ENCODE data around the gene PXMP4.

The PXMP4 gene

DNA sequence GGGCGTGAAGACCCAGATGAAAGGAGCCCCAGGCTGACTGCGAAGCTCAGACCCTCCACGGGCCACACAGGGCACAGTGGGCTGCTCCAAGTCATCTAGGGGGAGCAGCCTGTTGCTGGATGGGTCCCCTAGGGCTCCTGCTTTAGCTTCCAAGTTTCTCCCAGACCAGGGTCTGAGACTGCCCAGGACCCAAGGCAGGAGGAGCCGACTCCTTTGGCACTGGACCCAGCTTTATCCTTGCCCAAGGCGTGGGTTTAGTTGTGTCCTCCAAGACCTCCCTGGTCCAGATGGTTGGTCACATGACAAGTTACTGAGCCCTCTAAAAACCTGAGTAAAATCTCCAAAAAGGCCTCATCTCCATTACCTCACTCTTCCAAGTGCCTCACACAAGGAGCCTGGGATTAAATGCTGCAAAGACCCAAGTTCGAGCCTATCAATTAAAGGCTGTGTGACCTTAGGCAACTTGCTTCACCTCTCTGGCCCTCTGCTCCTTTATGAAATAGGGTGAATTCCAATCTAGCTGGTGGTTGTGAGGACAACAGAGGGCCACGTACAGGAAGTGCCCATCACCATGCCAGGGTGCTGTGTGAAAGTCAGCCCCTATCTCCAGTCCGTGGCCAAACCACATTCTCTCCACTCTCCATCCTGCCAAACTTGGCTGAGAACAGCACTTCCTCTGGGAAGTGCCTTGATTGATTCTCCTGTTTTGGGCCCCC, 48.4 kb downstream of the PXMP4 start:
- Histone ChIP-seq H3K36me3 (ENCODE audit: control insufficient read depth, insufficient read depth, low read length, severe bottlenecking) (peaks cover 30% of the 10 kb centered on the region), H3K4me1 (ENCODE audit: control insufficient read depth, insufficient read depth, low read length) (peaks cover 57% of the 10 kb centered on the region), H3K9ac (ENCODE audit: low read length) (peak overlapping the region; percentile 93), H3K4me3 (ENCODE audit: low read length) (peak overlapping the region; percentile 89), H3K9me3 (ENCODE audit: control insufficient read depth, low read length) (no peaks in the 10 kb centered on the region), H3K27me3 (replicated peaks; ENCODE audit: control insufficient read depth, insufficient read depth, low read length) (no peaks in the 10 kb centered on the region)
- no peak for DNase-seq (ENCODE audit: low read depth)

DNA sequence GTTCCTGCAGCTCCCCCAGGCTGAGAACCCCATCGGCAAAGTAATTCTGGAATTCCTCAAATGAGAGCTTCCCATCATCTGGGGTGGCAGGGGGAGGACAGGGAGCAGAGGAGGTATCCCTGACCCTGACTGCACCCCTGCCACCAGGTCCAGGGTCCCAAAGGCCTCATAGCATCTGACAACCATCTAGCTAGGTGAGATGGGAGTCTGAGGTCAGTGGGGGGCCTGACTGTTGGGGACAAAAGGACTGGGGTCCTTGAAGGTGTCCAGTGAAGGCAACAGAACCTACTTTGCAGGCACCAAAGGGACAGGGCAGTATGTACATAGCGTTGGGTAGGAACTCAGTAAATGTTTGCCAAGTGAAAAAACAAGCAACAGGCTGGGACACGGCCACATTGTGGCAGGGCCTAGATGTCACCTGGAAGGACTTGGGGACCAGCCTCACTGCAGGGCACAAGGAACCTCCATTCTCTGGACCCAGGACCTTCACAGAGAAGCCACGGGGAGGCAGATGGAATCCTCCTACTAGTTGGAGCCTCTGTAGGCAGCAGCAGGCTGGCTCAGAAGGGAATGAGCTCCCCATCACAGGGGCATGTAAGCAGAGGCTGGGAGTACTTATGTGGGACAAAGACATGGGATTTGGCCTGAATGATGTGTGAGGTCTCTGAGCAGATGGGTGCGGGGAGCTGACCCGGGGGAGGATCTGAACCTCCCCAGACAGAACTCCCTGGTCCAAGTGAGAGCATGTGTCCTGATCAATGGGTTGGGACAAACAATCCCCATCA, 49.2 kb downstream of the PXMP4 start:
- Histone ChIP-seq H3K4me3 (ENCODE audit: low read length) (no peak overlapping the region), H3K9me3 (ENCODE audit: control insufficient read depth, low read length) (no peaks in the 10 kb centered on the region), H3K4me1 (ENCODE audit: control insufficient read depth, insufficient read depth, low read length) (peaks cover 55% of the 10 kb centered on the region), H3K27me3 (replicated peaks; ENCODE audit: control insufficient read depth, insufficient read depth, low read length) (no peaks in the 10 kb centered on the region), H3K36me3 (ENCODE audit: control insufficient read depth, insufficient read depth, low read length, severe bottlenecking) (peaks cover 30% of the 10 kb centered on the region), H3K9ac (ENCODE audit: low read length) (no peak overlapping the region)
- DNase-seq (ENCODE audit: low read depth), result no peak

- Histone ChIP-seq H3K4me1 (ENCODE audit: control insufficient read depth, insufficient read depth, low read length) (peaks cover 46% of the 10 kb centered on the region), H3K9ac (ENCODE audit: low read length) (no peak overlapping the region), H3K36me3 (ENCODE audit: control insufficient read depth, insufficient read depth, low read length, severe bottlenecking) (peaks cover 30% of the 10 kb centered on the region), H3K27me3 (replicated peaks; ENCODE audit: control insufficient read depth, insufficient read depth, low read length) (no peaks in the 10 kb centered on the region), H3K9me3 (ENCODE audit: control insufficient read depth, low read length) (no peaks in the 10 kb centered on the region), H3K4me3 (ENCODE audit: low read length) (no peak overlapping the region)
- no peak for DNase-seq (ENCODE audit: low read depth)
Measured at GRCh38 chr20:33669873-33670640, 50.1 kb downstream of the PXMP4 start.

- DNase-seq (ENCODE audit: low read depth), result no peak
- H3K27me3 ChIP-seq (replicated peaks; ENCODE audit: control insufficient read depth, insufficient read depth, low read length), result no peaks in the 10 kb centered on the region
- peaks cover 43% of the 10 kb centered on the region for H3K4me1 ChIP-seq (ENCODE audit: control insufficient read depth, insufficient read depth, low read length)
- no peak overlapping the region for H3K4me3 ChIP-seq (ENCODE audit: low read length)
- peaks cover 30% of the 10 kb centered on the region for H3K36me3 ChIP-seq (ENCODE audit: control insufficient read depth, insufficient read depth, low read length, severe bottlenecking)
- no peak overlapping the region for H3K9ac ChIP-seq (ENCODE audit: low read length)
- no peaks in the 10 kb centered on the region for H3K9me3 ChIP-seq (ENCODE audit: control insufficient read depth, low read length)
Measured at GRCh38 chr20:33669224-33669623, 50.9 kb downstream of the PXMP4 start.

DNA sequence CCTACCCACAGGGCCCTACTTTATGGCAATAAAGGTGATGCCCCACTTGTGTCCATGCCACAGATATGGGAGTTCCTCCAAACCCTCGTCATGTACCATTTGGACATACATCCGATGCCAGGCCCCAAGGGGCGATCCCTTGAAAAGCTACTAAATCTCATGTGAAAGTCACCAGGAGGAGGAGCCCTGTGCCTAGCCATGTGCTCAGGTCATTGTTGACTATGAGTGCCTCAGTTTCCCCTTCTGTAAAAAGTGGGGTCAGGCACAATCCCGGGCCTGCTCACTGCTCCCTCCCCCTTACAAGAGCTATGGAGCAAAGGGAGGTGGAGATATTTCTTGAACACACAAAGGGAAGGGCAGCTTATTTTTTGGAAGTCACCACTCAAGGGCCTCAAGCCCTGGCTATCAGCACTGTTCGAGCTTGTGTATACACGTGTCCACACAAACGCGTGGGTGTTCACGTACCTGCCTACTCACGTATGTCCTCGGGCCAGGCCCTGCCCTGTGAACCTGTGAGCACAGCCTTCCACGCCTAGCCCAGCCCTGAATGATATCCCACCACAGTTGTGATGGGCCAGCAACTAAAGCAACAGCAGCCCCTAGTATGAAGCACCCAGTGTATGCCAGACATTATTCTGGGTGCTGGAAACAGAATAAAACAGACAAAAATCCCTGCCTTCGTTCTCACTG, 51.5 kb downstream of the PXMP4 start:
- H3K9me3 ChIP-seq (ENCODE audit: control insufficient read depth, low read length), result no peaks in the 10 kb centered on the region

GRCh38 chr20:33667676-33668465, 52.2 kb downstream of the PXMP4 start:
- peak overlapping the region; percentile 65 for H3K4me3 ChIP-seq (ENCODE audit: low read length)
- no peaks in the 10 kb centered on the region for H3K27me3 ChIP-seq (replicated peaks; ENCODE audit: control insufficient read depth, insufficient read depth, low read length)
- DNase-seq (ENCODE audit: low read depth), result peak; percentile 92

More for the DNA sequence above, 51.5 kb downstream of the PXMP4 start:
- H3K9ac ChIP-seq (ENCODE audit: low read length), result peak overlapping the region; percentile 73
- no peak for DNase-seq (ENCODE audit: low read depth)
- H3K4me3 ChIP-seq (ENCODE audit: low read length), result peak overlapping the region; percentile 65
- peaks cover 30% of the 10 kb centered on the region for H3K36me3 ChIP-seq (ENCODE audit: control insufficient read depth, insufficient read depth, low read length, severe bottlenecking)
- no peaks in the 10 kb centered on the region for H3K27me3 ChIP-seq (replicated peaks; ENCODE audit: control insufficient read depth, insufficient read depth, low read length)
- H3K4me1 ChIP-seq (ENCODE audit: control insufficient read depth, insufficient read depth, low read length), result peaks cover 49% of the 10 kb centered on the region

DNA sequence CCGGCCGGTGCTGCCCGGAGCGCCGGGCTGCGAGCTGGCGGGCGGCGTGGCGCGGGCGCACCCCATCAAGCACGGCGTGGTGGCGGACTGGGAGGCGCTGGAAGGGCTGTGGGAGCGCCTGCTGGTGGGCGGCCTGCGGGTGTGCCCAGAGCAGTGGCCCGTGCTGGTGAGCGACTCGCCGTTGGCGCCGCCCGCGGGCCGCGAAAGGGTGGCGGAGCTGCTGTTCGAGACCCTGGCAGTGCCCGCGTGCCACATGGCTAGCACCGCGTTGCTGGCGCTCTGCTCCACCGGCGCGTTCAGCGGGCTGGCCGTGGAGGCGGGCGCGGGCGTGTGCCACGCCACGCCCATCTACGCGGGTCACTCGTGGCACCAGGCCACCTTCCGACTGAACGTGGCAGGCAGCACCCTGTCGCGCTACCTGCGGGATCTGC, 52.9 kb downstream of the PXMP4 start:
- no peaks in the 10 kb centered on the region for H3K27me3 ChIP-seq (replicated peaks; ENCODE audit: control insufficient read depth, insufficient read depth, low read length)
- H3K4me1 ChIP-seq (ENCODE audit: control insufficient read depth, insufficient read depth, low read length), result peaks cover 42% of the 10 kb centered on the region
- peak overlapping the region; percentile 65 for H3K4me3 ChIP-seq (ENCODE audit: low read length)
- H3K9me3 ChIP-seq (ENCODE audit: control insufficient read depth, low read length), result no peaks in the 10 kb centered on the region
- peak overlapping the region; percentile 73 for H3K9ac ChIP-seq (ENCODE audit: low read length)
- H3K36me3 ChIP-seq (ENCODE audit: control insufficient read depth, insufficient read depth, low read length, severe bottlenecking), result peaks cover 30% of the 10 kb centered on the region
- peak; percentile 63 for DNase-seq (ENCODE audit: low read depth)

More at GRCh38 chr20:33667676-33668465, 52.2 kb downstream of the PXMP4 start:
- no peaks in the 10 kb centered on the region for H3K9me3 ChIP-seq (ENCODE audit: control insufficient read depth, low read length)
- peak overlapping the region; percentile 73 for H3K9ac ChIP-seq (ENCODE audit: low read length)
- peaks cover 30% of the 10 kb centered on the region for H3K36me3 ChIP-seq (ENCODE audit: control insufficient read depth, insufficient read depth, low read length, severe bottlenecking)
- peaks cover 45% of the 10 kb centered on the region for H3K4me1 ChIP-seq (ENCODE audit: control insufficient read depth, insufficient read depth, low read length)

- Histone ChIP-seq H3K4me1 (ENCODE audit: control insufficient read depth, insufficient read depth, low read length) (peaks cover 36% of the 10 kb centered on the region), H3K36me3 (ENCODE audit: control insufficient read depth, insufficient read depth, low read length, severe bottlenecking) (peaks cover 29% of the 10 kb centered on the region), H3K4me3 (ENCODE audit: low read length) (peak within 1 kb of the TSS; percentile 65), H3K9me3 (ENCODE audit: control insufficient read depth, low read length) (no peaks in the 10 kb centered on the region), H3K27me3 (replicated peaks; ENCODE audit: control insufficient read depth, insufficient read depth, low read length) (no peaks in the 10 kb centered on the region), H3K9ac (ENCODE audit: low read length) (peak within 1 kb of the TSS; percentile 73)
- peak; percentile 99 for DNase-seq (ENCODE audit: low read depth)
Measured at GRCh38 chr20:33666293-33667244, 53.5 kb downstream of the PXMP4 start, which contains the start of gene ACTL10. Gene ACTL10, plus strand, starts transcription at chr20:33666943. Its CDS starts 555 bp downstream, at chr20:33667498.

DNA sequence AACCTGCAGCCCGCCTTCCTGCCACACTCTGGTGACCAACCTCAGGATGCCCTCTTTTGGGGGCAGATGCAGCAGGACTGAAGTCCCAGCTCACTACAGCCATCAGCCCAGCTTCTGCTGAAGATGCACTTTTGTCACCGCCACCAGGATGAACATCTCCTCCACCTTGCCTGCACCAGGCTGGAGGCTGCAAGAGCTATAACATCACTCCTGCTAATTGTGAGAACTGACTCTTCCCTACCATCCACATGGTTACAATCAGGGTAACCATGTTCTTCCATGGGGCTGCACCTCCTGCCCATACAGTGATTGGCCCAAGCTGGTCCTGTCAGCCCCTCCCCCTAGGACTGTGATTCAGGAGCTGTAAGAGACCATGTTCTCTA, 55.4 kb downstream of the PXMP4 start:
- Histone ChIP-seq H3K9me3 (ENCODE audit: control insufficient read depth, low read length) (no peaks in the 10 kb centered on the region), H3K4me1 (ENCODE audit: control insufficient read depth, insufficient read depth, low read length) (peaks cover 36% of the 10 kb centered on the region), H3K27me3 (replicated peaks; ENCODE audit: control insufficient read depth, insufficient read depth, low read length) (no peaks in the 10 kb centered on the region), H3K9ac (ENCODE audit: low read length) (no peak overlapping the region), H3K4me3 (ENCODE audit: low read length) (no peak overlapping the region), H3K36me3 (ENCODE audit: control insufficient read depth, insufficient read depth, low read length, severe bottlenecking) (peaks cover 18% of the 10 kb centered on the region)
- DNase-seq (ENCODE audit: low read depth), result no peak

Measured in adipocyte (in vitro differentiated cells).